ENCODE data around the gene ZNF462.

ZNF462 gene

DNA sequence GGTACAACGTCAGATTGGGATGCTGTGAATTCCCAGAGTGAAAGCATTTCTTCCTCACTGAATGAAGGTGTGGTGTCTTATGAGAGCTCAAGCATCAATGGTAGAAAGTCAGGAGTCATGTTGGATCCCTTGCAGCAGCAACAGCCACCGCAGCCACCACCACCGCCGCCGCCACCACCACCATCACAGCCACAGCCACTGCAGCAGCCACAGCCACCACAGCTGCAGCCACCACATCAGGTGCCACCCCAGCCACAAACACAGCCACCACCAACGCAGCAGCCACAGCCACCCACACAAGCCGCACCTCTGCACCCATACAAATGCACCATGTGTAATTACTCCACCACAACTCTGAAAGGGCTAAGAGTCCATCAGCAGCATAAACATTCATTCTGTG, 62.4 kb downstream of the ZNF462 start:
- FAIRE-seq (no peak), DNase-seq (ENCODE audit: low spot score) (no peak)

- no peak for FAIRE-seq
- DNase-seq (ENCODE audit: low spot score) = no peak
These were observed 65.0 kb downstream of the ZNF462 start for GRCh38 chr9:106927916-106928315.

- DNase-seq (ENCODE audit: low spot score) (no peak), FAIRE-seq (no peak)
These were observed 65.4 kb downstream of the ZNF462 start for GRCh38 chr9:106928350-106928749.

DNA sequence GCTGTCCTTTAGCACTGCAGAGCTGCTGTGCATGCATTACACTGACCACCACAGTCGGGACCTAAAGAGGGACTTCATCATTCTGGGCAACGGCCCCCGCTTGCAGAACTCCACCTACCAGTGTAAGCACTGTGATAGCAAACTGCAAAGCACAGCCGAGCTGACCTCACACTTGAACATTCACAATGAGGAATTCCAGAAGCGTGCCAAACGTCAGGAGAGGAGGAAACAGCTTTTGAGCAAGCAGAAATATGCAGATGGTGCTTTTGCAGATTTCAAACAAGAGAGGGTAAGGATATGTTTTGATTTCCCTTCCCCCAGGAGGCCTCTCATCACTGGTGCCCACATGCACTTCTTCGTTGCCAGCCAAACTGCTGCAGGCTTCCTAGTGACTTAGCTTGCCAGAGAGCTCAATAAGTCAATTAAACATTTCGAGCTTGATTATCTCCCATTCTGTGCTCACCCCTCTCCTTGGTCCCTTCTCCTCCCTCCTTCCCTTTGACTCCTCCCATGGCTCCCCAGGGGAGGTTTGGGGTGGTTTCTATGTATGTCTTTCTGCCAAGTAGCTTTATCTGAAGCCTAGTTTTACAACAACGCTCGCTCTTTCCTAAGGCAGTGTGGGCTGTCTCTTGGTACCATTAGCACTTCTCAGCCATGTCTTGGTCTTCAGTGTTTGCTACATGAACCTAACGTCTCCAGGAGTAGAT, 66.7 kb downstream of the ZNF462 start:
- FAIRE-seq (no peak), DNase-seq (ENCODE audit: low spot score) (no peak)

- DNase-seq (ENCODE audit: low spot score) (no peak), FAIRE-seq (no peak)
These were observed 67.5 kb downstream of the ZNF462 start for GRCh38 chr9:106930477-106930876.

DNA sequence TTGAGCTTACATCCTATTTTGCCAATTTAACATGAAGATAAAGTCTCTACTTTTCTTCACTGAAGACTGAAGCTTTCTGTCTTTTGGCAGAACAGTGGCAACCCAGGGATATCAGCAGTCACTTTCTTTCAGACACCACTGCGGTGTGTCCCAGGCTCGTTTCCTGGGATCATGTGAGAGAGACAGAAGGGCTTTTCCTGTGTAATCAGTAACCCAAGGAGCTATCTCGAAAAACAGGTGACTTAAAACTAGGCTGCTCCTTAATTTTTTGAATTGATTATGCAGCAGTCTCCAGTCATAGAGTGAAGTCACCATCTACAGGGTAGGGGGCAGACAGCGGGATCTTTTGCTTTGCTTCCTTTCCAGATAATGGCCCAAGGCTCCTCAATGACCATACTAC, 68.5 kb downstream of the ZNF462 start:
- no peak for FAIRE-seq
- DNase-seq (ENCODE audit: low spot score) = no peak

DNA sequence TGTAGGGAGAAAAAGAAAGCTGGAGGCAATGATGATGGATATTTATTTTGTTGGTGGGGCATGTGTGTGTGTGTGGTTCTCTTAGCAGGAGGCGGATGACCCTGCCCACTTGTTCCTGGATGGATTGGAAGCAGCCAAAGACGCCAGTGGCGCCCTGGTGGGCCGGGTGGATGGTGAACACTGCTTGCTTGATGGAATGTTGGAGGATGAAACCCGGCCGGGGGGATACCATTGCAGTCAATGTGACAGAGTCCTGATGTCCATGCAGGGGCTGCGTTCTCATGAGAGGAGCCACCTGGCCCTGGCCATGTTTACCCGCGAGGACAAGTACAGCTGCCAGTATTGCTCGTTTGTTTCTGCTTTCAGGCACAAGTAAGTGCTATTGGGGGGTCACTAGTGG, 69.2 kb downstream of the ZNF462 start:
- FAIRE-seq = no peak

DNA sequence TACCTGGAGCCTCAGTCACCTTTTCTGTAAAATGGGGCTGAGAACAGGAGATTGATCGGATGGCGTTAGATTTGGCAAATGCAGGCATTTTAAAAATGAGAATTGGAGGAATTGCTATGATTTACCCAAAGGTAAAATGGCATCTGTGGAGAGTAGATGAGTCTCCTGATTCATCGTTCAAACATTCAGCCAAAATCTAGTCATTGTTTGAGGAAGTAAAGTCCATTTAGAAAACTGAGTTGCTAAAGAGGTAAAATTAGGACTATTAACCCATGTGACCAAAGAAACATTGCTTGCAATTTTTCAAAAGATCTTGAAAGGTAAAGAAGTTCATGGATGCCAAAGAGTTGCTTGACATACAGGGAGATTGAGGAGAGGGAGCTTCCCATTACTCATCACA, 69.7 kb downstream of the ZNF462 start:
- FAIRE-seq (no peak), DNase-seq (ENCODE audit: low spot score) (no peak)

More for the DNA sequence above, 69.2 kb downstream of the ZNF462 start:
- DNase-seq (ENCODE audit: low spot score) = no peak

DNA sequence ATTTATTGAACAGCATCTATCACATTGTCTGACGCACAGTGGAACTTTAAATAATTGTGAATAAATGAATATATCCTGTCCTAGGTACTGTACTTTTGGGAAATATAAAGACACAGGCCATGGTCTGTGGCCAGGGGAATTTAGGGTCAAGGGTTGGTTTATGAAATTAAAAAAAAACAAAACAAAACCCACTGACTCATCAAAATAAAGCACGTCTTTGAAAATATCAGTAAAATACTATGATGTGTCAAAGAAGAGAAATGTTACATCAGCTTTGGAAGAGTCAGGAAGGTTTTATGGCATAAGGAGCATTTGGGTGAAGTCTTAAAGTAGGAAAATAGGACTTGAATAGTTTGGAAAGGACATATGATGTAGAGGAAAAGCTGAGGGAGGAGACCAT, 70.5 kb downstream of the ZNF462 start:
- FAIRE-seq (no peak), DNase-seq (ENCODE audit: low spot score) (no peak)

GRCh38 chr9:106934442-106935238, 71.7 kb downstream of the ZNF462 start:
- no peak for DNase-seq (ENCODE audit: low spot score)
- no peak for FAIRE-seq

- DNase-seq (ENCODE audit: low spot score) = no peak
- no peak for FAIRE-seq
These were observed 73.7 kb downstream of the ZNF462 start for GRCh38 chr9:106936680-106937079.

- DNase-seq (ENCODE audit: low spot score) = no peak
- FAIRE-seq = no peak
These were observed 79.0 kb downstream of the ZNF462 start for GRCh38 chr9:106941916-106942315.

DNA sequence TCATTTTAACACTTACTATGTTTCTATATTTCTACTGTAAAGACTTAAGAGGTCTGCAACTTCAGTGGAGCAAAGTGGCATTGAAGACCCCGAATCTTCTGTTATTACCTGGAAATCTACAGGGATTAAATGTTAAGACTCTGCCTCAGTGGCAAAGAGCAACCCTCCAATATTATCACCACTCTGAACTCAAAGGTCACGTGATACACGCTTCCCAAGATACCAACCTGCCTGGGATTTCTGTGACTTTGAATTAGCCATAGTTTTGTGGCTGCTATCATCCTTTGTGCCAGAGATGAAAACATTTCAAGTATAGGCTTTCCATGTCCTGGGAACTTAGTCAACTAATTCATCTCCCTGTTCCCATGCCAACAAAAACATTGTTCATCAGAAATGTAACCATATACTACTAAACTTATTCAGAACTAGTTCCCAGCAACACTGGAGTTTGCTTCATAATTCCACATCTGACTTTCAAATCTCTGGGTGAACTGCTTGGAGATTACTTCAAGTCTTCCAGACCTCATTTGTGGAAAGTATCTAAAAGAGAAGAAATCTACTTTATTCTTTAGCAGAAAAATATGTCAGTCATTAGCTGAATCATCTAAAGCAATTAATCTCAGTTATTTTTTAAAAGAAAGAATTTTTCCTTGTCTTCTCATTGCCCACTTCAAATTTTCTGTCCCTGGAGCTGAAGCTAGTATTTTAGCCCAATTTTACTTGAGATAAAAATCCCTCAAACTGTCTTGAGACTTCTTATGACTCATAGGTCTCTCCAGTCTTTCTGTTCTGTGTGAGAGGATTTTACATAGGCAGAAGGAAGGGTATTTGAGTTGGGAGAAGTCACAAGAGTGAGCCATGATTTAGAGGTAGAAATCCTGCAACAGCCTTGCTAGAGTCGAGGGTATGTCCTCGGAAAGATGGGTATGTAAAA, 83.0 kb downstream of the ZNF462 start:
- DNase-seq (ENCODE audit: low spot score) = no peak
- no peak for FAIRE-seq

DNA sequence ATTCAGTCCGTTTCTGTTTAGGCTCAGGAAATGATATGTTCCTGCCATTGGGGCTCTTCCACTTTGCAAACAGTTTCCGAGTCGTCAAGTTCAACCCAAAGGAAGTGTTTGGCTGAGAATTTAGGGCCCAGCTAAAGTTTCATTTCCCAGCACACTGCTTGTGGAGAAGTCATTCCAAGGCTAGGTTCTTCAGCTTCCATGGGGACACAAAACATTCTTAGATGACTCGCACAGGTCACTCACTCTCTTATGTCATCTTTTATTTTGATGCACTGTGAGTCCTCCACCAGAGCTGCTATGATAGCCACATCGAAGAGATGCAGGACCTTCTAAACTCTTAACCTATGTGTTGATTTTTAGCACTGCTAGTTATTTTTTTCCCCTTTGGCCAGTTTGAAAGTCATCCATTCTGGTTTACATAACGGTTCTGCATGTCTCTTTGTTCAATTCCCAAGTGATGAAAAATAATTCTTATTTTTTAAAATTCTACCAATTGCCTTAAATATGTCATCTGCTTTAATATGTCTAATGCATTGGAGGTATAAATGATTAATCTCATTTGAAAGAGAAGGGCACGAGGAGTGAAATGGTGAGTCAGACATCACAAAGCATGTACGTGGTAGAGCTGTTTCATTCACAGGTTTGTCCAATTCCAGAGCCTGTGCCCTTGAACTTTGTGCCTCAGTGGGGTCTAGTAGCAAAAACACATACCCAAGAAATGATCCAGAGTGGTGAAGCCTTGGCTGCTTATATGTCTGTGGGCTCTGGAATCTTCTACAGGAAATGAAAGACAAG, 84.3 kb downstream of the ZNF462 start:
- no peak for FAIRE-seq
- DNase-seq (ENCODE audit: low spot score) = no peak

DNA sequence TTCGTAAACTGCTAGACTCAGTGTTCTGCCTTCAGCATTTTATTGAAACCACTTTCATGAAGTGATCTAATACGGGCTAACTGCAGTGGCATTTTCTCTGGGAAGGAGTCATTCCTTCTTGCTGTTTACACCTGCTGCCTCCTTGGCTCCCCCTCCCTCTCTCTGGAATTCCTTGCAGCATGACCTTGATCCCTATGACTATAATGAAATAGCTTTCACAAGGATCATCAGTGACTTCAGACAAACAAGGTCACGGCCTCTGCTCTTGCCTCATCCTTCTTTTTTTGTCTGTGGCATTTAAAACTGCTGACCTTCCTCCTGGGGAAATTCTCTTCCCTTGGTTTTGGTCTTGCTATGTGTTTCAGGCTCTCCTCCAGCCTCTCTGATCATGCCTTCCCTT, 90.2 kb downstream of the ZNF462 start:
- DNase-seq (ENCODE audit: low spot score) (peak; percentile 62), FAIRE-seq (no peak)

DNA sequence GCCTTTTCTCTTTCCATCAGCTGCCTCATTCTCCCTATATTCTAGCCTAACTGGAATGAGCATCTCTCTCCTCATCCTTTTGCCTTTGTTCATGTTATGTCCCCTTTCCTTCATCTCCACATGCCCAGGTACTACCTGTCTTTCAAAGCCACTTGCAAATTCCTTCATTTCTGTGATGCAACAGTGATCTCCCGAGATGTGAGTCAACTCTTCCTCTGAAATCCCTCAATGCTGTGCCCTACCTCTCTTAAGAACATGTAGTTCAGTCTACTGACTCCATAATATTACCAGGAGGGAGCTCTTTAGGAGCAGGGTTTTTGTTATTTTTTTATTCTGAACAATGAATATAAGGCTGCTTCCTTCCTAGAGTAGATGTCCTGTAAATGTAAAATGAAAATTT, 91.6 kb downstream of the ZNF462 start:
- FAIRE-seq = no peak
- DNase-seq (ENCODE audit: low spot score) = no peak

- no peak for DNase-seq (ENCODE audit: low spot score)
- no peak for FAIRE-seq
These were observed 92.2 kb downstream of the ZNF462 start for GRCh38 chr9:106954974-106955850.

- no peak for DNase-seq (ENCODE audit: low spot score)
- no peak for FAIRE-seq
These were observed 94.0 kb downstream of the ZNF462 start for GRCh38 chr9:106956971-106957370.

GRCh38 chr9:106958955-106959657, 96.1 kb downstream of the ZNF462 start:
- FAIRE-seq (no peak), DNase-seq (ENCODE audit: low spot score) (peak; percentile 21)
